Neural progenitor cell (in vitro differentiated cells): ENCODE results near the gene MAPK7. TPM values are rescaled to one million over a fixed set of nuclear protein-coding genes. Genes with fewer than 3 reads are reported as not detected.

Experiments used
- DNase-seq: peaks from one replicate; pipeline ENCODE4 v3.0.0-alpha.2; 2016; ENCODE audit warnings: low spot score
- H2AFZ ChIP-seq: fragments of 200-600 bp; sonication (generic); replicated peaks from 2 replicates; pipeline ENCODE4 v1.6.1; 2016; ENCODE audit warnings: antibody characterized with exemption
- H3F3A ChIP-seq: fragments of 200-600 bp; sonication (generic); 2 replicates; pipeline ENCODE4 v1.6.1; 2016; ENCODE audit warnings: antibody characterized with exemption, low read depth
- H3K27ac ChIP-seq: fragments of 200-600 bp; sonication (generic); 2 replicates; pipeline ENCODE4 v1.5.1; 2016; ENCODE audit warnings: mild to moderate bottlenecking
- H3K27me3 ChIP-seq: fragments of 200-600 bp; sonication (generic); 2 replicates; pipeline ENCODE4 v1.6.1; 2016; ENCODE audit warnings: mild to moderate bottlenecking, moderate library complexity
- H3K36me3 ChIP-seq: fragments of 200-600 bp; sonication (generic); 2 replicates; pipeline ENCODE4 v1.5.1; 2016
- H3K4me1 ChIP-seq: fragments of 200-600 bp; sonication (generic); 2 replicates; pipeline ENCODE4 v1.6.1; 2016; ENCODE audit warnings: mixed run types
- H3K4me2 ChIP-seq: fragments of 200-600 bp; sonication (generic); 2 replicates; pipeline ENCODE4 v1.6.1; 2016
- H3K4me3 ChIP-seq: fragments of 200-600 bp; sonication (generic); 2 replicates; pipeline ENCODE4 v1.5.1; 2016
- H3K79me2 ChIP-seq: fragments of 200-600 bp; sonication (generic); 2 replicates; pipeline ENCODE4 v1.6.1; 2016; ENCODE audit warnings: low read depth
- H3K9ac ChIP-seq: fragments of 200-600 bp; sonication (generic); 2 replicates; pipeline ENCODE4 v1.6.1; 2016
- H3K9me3 ChIP-seq: fragments of 200-600 bp; sonication (generic); 2 replicates; pipeline ENCODE4 v1.5.1; 2016; ENCODE audit warnings: low read depth
- H4K20me1 ChIP-seq: fragments of 200-600 bp; sonication (generic); 2 replicates; pipeline ENCODE4 v1.6.1; 2016; ENCODE audit warnings: low read depth
- H3K27ac Mint-ChIP-seq: 3 replicates; pipeline ENCODE4 v1.8.0; 2021; ENCODE audit warnings: mixed read lengths
- H3K27me3 Mint-ChIP-seq: 2 replicates; pipeline ENCODE4 v1.8.0; 2022; ENCODE audit warnings: low read depth, mild to moderate bottlenecking, inconsistent platforms, moderate library complexity, mixed read lengths; ENCODE audit not compliant: insufficient read depth
- H3K36me3 Mint-ChIP-seq: 3 replicates; pipeline ENCODE4 v1.8.0; 2021; ENCODE audit warnings: mixed read lengths
- H3K4me1 Mint-ChIP-seq: 3 replicates; pipeline ENCODE4 v1.8.0; 2021; ENCODE audit warnings: mixed read lengths
- H3K4me3 Mint-ChIP-seq: 3 replicates; pipeline ENCODE4 v1.8.0; 2021; ENCODE audit warnings: mild to moderate bottlenecking, moderate library complexity, mixed read lengths
- H3K9me3 Mint-ChIP-seq: 3 replicates; pipeline ENCODE4 v1.8.0; 2020; ENCODE audit warnings: mixed read lengths
- CTCF ChIP-seq: fragments of 200-600 bp; sonication (generic); IDR thresholded peaks from 2 replicates; pipeline ENCODE4 v1.5.1; 2017; ENCODE audit warnings: antibody characterized with exemption, mild to moderate bottlenecking
- EZH2 ChIP-seq: fragments of 200-600 bp; sonication (generic); IDR thresholded peaks from 2 replicates; pipeline ENCODE4 v1.6.1; 2017; ENCODE audit warnings: antibody characterized with exemption, mild to moderate bottlenecking, moderate library complexity
- EZH2phosphoT487 ChIP-seq: fragments of 200-600 bp; sonication (generic); IDR thresholded peaks from 2 replicates; pipeline ENCODE4 v1.6.1; 2017; ENCODE audit warnings: antibody characterized with exemption
- total RNA-seq: library from RNA; depleted of rRNA; stranded (reverse); fragments of >200 nt; gene quantifications from 2 replicates; pipeline ENCODE4 v1.2.3, GENCODE V29; 2015; ENCODE audit warnings: low replicate concordance

The MAPK7 gene
- total RNA-seq, 1 donor from 2014 or later, result 12.2 TPM

GRCh38 chr17:19410875-19411620 lies 32.8 kb downstream of the MAPK7 start, which contains the start of gene RNF112:
RNF112 (plus strand) TSS chr17:19411232; CDS start chr17:19411409, 177 bp downstream.
- Mint-ChIP-seq H3K36me3 (no peaks in the 10 kb centered on the region), H3K4me1 (peaks cover 20% of the 10 kb centered on the region), H3K27ac (peak within 1 kb of the TSS; percentile 14), H3K27me3 (peaks cover 14% of the 10 kb centered on the region), H3K9me3 (no peaks in the 10 kb centered on the region), H3K4me3 (peak within 1 kb of the TSS; percentile 41)
- TF ChIP-seq EZH2phosphoT487 (no peak), EZH2 (no peak), CTCF (no peak)
- no peaks in the 10 kb centered on the region for H3K27me3 ChIP-seq
- peak; percentile 51 for DNase-seq
- H3K36me3 ChIP-seq, result no peaks in the 10 kb centered on the region
- no peak within 1 kb of the TSS for H3K9ac ChIP-seq
- no peak within 1 kb of the TSS for H3K27ac ChIP-seq
- H3K4me1 ChIP-seq, result peaks cover 13% of the 10 kb centered on the region
- no peaks in the 10 kb centered on the region for H4K20me1 ChIP-seq
- H3F3A ChIP-seq, result no peaks in the 10 kb centered on the region
- H3K4me3 ChIP-seq, result no peak within 1 kb of the TSS
- H2AFZ ChIP-seq, result peak within 1 kb of the TSS; percentile 93
- H3K4me2 ChIP-seq, result peak within 1 kb of the TSS; percentile 58
- no peaks in the 10 kb centered on the region for H3K9me3 ChIP-seq
- H3K79me2 ChIP-seq, result no peaks in the 10 kb centered on the region

GRCh38 chr17:19411631-19412030 lies 33.3 kb downstream of the MAPK7 start:
- peaks cover 20% of the 10 kb centered on the region for H3K4me1 Mint-ChIP-seq
- no peak for TF ChIP-seq EZH2phosphoT487
- TF ChIP-seq CTCF, result no peak
- TF ChIP-seq EZH2, result no peak
- H3K36me3 ChIP-seq, result no peaks in the 10 kb centered on the region
- H3K79me2 ChIP-seq, result no peaks in the 10 kb centered on the region
- H3K27ac Mint-ChIP-seq, result no peak overlapping the region
- H4K20me1 ChIP-seq, result no peaks in the 10 kb centered on the region
- H3K4me3 Mint-ChIP-seq, result no peak overlapping the region
- H3K4me2 ChIP-seq, result peak overlapping the region; percentile 58
- peaks cover 14% of the 10 kb centered on the region for H3K27me3 Mint-ChIP-seq
- no peak overlapping the region for H3K27ac ChIP-seq
- H3K4me1 ChIP-seq, result peaks cover 13% of the 10 kb centered on the region
- H3K36me3 Mint-ChIP-seq, result no peaks in the 10 kb centered on the region
- H3K9me3 ChIP-seq, result no peaks in the 10 kb centered on the region
- H3K4me3 ChIP-seq, result no peak overlapping the region
- no peak overlapping the region for H2AFZ ChIP-seq
- no peaks in the 10 kb centered on the region for H3F3A ChIP-seq
- H3K9me3 Mint-ChIP-seq, result no peaks in the 10 kb centered on the region
- no peaks in the 10 kb centered on the region for H3K27me3 ChIP-seq
- DNase-seq, result no peak
- no peak overlapping the region for H3K9ac ChIP-seq

- Histone ChIP-seq H3K27me3 (no peaks in the 10 kb centered on the region), H3K27ac (no peak overlapping the region), H3F3A (no peaks in the 10 kb centered on the region), H3K4me1 (peaks cover 13% of the 10 kb centered on the region), H3K9me3 (no peaks in the 10 kb centered on the region), H3K79me2 (no peaks in the 10 kb centered on the region), H3K4me3 (no peak overlapping the region), H3K36me3 (no peaks in the 10 kb centered on the region), H3K4me2 (no peak overlapping the region), H3K9ac (no peak overlapping the region), H4K20me1 (no peaks in the 10 kb centered on the region), H2AFZ (no peak overlapping the region)
- Mint-ChIP-seq H3K9me3 (no peaks in the 10 kb centered on the region), H3K4me1 (peaks cover 20% of the 10 kb centered on the region), H3K36me3 (no peaks in the 10 kb centered on the region), H3K4me3 (no peak overlapping the region), H3K27ac (no peak overlapping the region), H3K27me3 (peaks cover 12% of the 10 kb centered on the region)
- no peak for TF ChIP-seq CTCF
- no peak for TF ChIP-seq EZH2phosphoT487
- TF ChIP-seq EZH2, result no peak
- DNase-seq, result no peak
Observed at GRCh38 chr17:19412510-19412909, 34.2 kb downstream of the MAPK7 start.
